ENCODE data around the gene C8A.

GRCh38 chr1:56824938-56825337 lies 29.7 kb upstream of the C8A start:
- TF ChIP-seq EZH2 (IDR thresholded peaks at IDR 0.05; ENCODE audit: insufficient read depth, poor library complexity, severe bottlenecking) (no peak), EZH2phosphoT487 (IDR thresholded peaks at IDR 0.05; ENCODE audit: insufficient read depth, low read depth) (no peak)
